ENCODE data around the gene RAB3D. TPM values are rescaled to one million over a fixed set of nuclear protein-coding genes. Genes with fewer than 3 reads are reported as not detected.
A peak's percentile ranks its signal among the peaks of the same experiment; 100 is the strongest.

Gene RAB3D
- polyA plus RNA-seq, 1 donor from 2014 or later, result 2.7 TPM

GRCh38 chr19:11304936-11305335 is 34.5 kb downstream of the RAB3D start:
- peaks cover 4% of the 10 kb centered on the region for H3K27me3 Mint-ChIP-seq
- H3K36me3 Mint-ChIP-seq, result no peaks in the 10 kb centered on the region
- no peak overlapping the region for H3K4me3 Mint-ChIP-seq
- peaks cover 0 to 1% (median 0%) of the 10 kb centered on the region in 3 donors for H3K9me3 Mint-ChIP-seq
- H3K4me1 Mint-ChIP-seq, result no peaks in the 10 kb centered on the region
- no peak overlapping the region for H3K27ac Mint-ChIP-seq

GRCh38 chr19:11300811-11301120 is 38.7 kb downstream of the RAB3D start:
- H3K27ac Mint-ChIP-seq, result no peak overlapping the region

GRCh38 chr19:11299946-11300810 is 39.3 kb downstream of the RAB3D start:
- H3K9me3 Mint-ChIP-seq, result no peaks in the 10 kb centered on the region
- no peaks in the 10 kb centered on the region for H3K36me3 Mint-ChIP-seq
- H3K4me3 Mint-ChIP-seq, result no peak overlapping the region
- H3K27me3 Mint-ChIP-seq, result peaks cover 2% of the 10 kb centered on the region
- no peak overlapping the region for H3K27ac Mint-ChIP-seq
- H3K4me1 Mint-ChIP-seq, result no peaks in the 10 kb centered on the region

More at GRCh38 chr19:11300811-11301120, 38.7 kb downstream of the RAB3D start:
- H3K9me3 Mint-ChIP-seq, result no peaks in the 10 kb centered on the region
- no peaks in the 10 kb centered on the region for H3K36me3 Mint-ChIP-seq
- H3K27me3 Mint-ChIP-seq, result peaks cover 2% of the 10 kb centered on the region
- H3K4me3 Mint-ChIP-seq, result no peak overlapping the region
- H3K4me1 Mint-ChIP-seq, result no peaks in the 10 kb centered on the region

GRCh38 chr19:11296264-11296663 is 43.2 kb downstream of the RAB3D start:
- no peak overlapping the region for H3K27ac Mint-ChIP-seq
- no peak overlapping the region for H3K4me3 Mint-ChIP-seq
- H3K9me3 Mint-ChIP-seq, result no peaks in the 10 kb centered on the region
- peaks cover 9% of the 10 kb centered on the region for H3K27me3 Mint-ChIP-seq
- no peaks in the 10 kb centered on the region for H3K36me3 Mint-ChIP-seq
- H3K4me1 Mint-ChIP-seq, result peaks cover 0 to 4% (median 2%) of the 10 kb centered on the region in 3 donors

- Mint-ChIP-seq H3K36me3 (no peaks in the 10 kb centered on the region), H3K4me1 (peaks cover 0 to 4% (median 2%) of the 10 kb centered on the region in 3 donors), H3K27ac (no peak within 1 kb of the TSS), H3K4me3 (no peak within 1 kb of the TSS), H3K27me3 (peaks cover 9% of the 10 kb centered on the region), H3K9me3 (no peaks in the 10 kb centered on the region)
Measured at GRCh38 chr19:11295665-11296245, 43.7 kb downstream of the RAB3D start, which contains the start of gene TSPAN16. TSS of gene TSPAN16 (plus strand) at chr19:11296160. CDS start at chr19:11296298, 138 bp downstream.

GRCh38 chr19:11295180-11295579 is 44.3 kb downstream of the RAB3D start:
- Mint-ChIP-seq H3K27me3 (peaks cover 9% of the 10 kb centered on the region), H3K36me3 (no peaks in the 10 kb centered on the region), H3K4me3 (no peak overlapping the region), H3K27ac (no peak overlapping the region), H3K9me3 (no peaks in the 10 kb centered on the region), H3K4me1 (peaks cover 0 to 4% (median 2%) of the 10 kb centered on the region in 3 donors)

GRCh38 chr19:11293433-11294389 is 45.7 kb downstream of the RAB3D start:
- no peaks in the 10 kb centered on the region for H3K9me3 Mint-ChIP-seq
- peaks cover 0 to 4% (median 4%) of the 10 kb centered on the region in 3 donors for H3K4me1 Mint-ChIP-seq
- no peak overlapping the region for H3K27ac Mint-ChIP-seq
- peaks cover 11% of the 10 kb centered on the region for H3K27me3 Mint-ChIP-seq
- H3K36me3 Mint-ChIP-seq, result no peaks in the 10 kb centered on the region
- peak overlapping the region in 2 of 4 donors; percentile 9 to 43 for H3K4me3 Mint-ChIP-seq

- H3K36me3 Mint-ChIP-seq, result no peaks in the 10 kb centered on the region
- H3K4me1 Mint-ChIP-seq, result peaks cover 0 to 4% (median 4%) of the 10 kb centered on the region in 3 donors
- H3K27me3 Mint-ChIP-seq, result peaks cover 16% of the 10 kb centered on the region
- no peaks in the 10 kb centered on the region for H3K9me3 Mint-ChIP-seq
- no peak overlapping the region for H3K4me3 Mint-ChIP-seq
- H3K27ac Mint-ChIP-seq, result no peak overlapping the region
Measured at GRCh38 chr19:11291991-11292390, 47.5 kb downstream of the RAB3D start.

- Mint-ChIP-seq H3K36me3 (no peaks in the 10 kb centered on the region), H3K4me3 (no peak overlapping the region), H3K27ac (no peak overlapping the region), H3K4me1 (peaks cover 0 to 4% (median 4%) of the 10 kb centered on the region in 3 donors), H3K27me3 (peaks cover 16% of the 10 kb centered on the region), H3K9me3 (no peaks in the 10 kb centered on the region)
Measured at GRCh38 chr19:11291415-11291814, 48.0 kb downstream of the RAB3D start.

- Mint-ChIP-seq H3K9me3 (no peaks in the 10 kb centered on the region), H3K4me3 (no peak overlapping the region), H3K27me3 (peaks cover 16% of the 10 kb centered on the region), H3K27ac (no peak overlapping the region), H3K4me1 (peaks cover 0 to 4% (median 4%) of the 10 kb centered on the region in 3 donors), H3K36me3 (no peaks in the 10 kb centered on the region)
Measured at GRCh38 chr19:11290256-11290655, 49.2 kb downstream of the RAB3D start.

GRCh38 chr19:11288349-11288748 is 51.1 kb downstream of the RAB3D start:
- no peaks in the 10 kb centered on the region for H3K36me3 Mint-ChIP-seq
- H3K9me3 Mint-ChIP-seq, result no peaks in the 10 kb centered on the region
- H3K27ac Mint-ChIP-seq, result no peak overlapping the region
- H3K4me1 Mint-ChIP-seq, result peaks cover 0 to 2% (median 0%) of the 10 kb centered on the region in 3 donors
- H3K27me3 Mint-ChIP-seq, result peaks cover 17% of the 10 kb centered on the region
- H3K4me3 Mint-ChIP-seq, result no peak overlapping the region

- H3K36me3 Mint-ChIP-seq, result no peaks in the 10 kb centered on the region
- H3K27ac Mint-ChIP-seq, result no peak overlapping the region
- H3K27me3 Mint-ChIP-seq, result peaks cover 18% of the 10 kb centered on the region
- H3K9me3 Mint-ChIP-seq, result no peaks in the 10 kb centered on the region
- peaks cover 0 to 2% (median 0%) of the 10 kb centered on the region in 3 donors for H3K4me1 Mint-ChIP-seq
- no peak overlapping the region for H3K4me3 Mint-ChIP-seq
Measured at GRCh38 chr19:11286312-11286974, 53.0 kb downstream of the RAB3D start.

- peaks cover 0 to 5% (median 2%) of the 10 kb centered on the region in 3 donors for H3K4me1 Mint-ChIP-seq
- H3K27me3 Mint-ChIP-seq, result peaks cover 17% of the 10 kb centered on the region
- no peak overlapping the region for H3K27ac Mint-ChIP-seq
- H3K36me3 Mint-ChIP-seq, result no peaks in the 10 kb centered on the region
- H3K4me3 Mint-ChIP-seq, result no peak overlapping the region
- peaks cover 0 to 2% (median 0%) of the 10 kb centered on the region in 3 donors for H3K9me3 Mint-ChIP-seq
Measured at GRCh38 chr19:11284515-11284914, 54.9 kb downstream of the RAB3D start.

GRCh38 chr19:11281356-11282049 is 58.0 kb downstream of the RAB3D start:
- H3K4me3 Mint-ChIP-seq, result no peak overlapping the region
- H3K27me3 Mint-ChIP-seq, result peaks cover 18% of the 10 kb centered on the region
- H3K27ac Mint-ChIP-seq, result peak overlapping the region in 1 of 3 donors; percentile 74
- no peaks in the 10 kb centered on the region for H3K36me3 Mint-ChIP-seq
- H3K9me3 Mint-ChIP-seq, result peaks cover 0 to 5% (median 2%) of the 10 kb centered on the region in 3 donors
- peaks cover 0 to 5% (median 0%) of the 10 kb centered on the region in 3 donors for H3K4me1 Mint-ChIP-seq
